Activated gamma-delta T cell (primary cell): ENCODE measurements around the gene NSUN6.

ENCODE experiments used
- DNase-seq: peaks from one replicate; lab custom pipeline; 2025; lab: John Stamatoyannopoulos, UW
- total RNA-seq, 2 donors: gene quantifications; one replicate each; lab custom pipeline; 2026; lab: John Stamatoyannopoulos, UW

NSUN6 gene
- total RNA-seq = 32.2 to 57.1 reads per million in 2 donors

DNA sequence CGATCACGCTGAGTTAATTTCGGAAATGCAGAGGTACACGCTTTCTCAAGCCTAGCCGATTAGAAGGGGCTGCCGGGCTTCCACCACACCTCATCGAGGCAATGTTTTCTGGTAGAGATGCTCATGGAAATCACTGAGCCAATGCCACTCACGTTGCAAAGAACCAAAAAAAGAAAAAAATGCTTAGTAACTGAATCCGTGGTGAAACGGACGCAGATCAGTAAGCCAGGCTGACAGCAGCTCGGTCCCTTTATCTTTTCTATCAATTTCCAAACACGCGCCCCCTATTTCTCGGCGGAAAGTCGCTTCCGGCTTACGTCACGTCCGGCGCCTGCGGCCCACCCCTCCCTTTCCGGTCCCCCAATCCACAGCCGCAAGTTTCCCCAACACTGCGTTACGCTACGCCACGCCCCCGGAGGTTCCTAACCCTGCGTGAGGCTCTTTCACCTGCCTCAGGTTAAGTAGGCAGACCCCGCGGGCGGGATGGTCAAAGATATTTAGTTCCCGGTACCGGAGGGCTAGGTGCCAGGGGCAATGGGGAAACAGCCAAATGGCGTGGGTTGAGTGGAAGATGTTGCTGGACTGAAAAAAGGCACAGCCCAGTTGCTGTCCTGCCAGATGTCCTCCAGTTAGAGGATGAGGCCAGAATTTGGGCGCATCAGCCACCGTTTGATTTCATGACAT lies at the start of gene NSUN6:
NSUN6 (minus strand) TSS at position 264 of the 684 bp plus-strand sequence. CDS start 384 bp downstream, outside the sequence.
- peak; percentile 82 for DNase-seq

- no peak for DNase-seq
Measured at GRCh38 chr10:18699849-18700840, 48.8 kb upstream of the NSUN6 start.

- DNase-seq = no peak
Measured at GRCh38 chr10:18690541-18690940, 39.2 kb upstream of the NSUN6 start.

DNA sequence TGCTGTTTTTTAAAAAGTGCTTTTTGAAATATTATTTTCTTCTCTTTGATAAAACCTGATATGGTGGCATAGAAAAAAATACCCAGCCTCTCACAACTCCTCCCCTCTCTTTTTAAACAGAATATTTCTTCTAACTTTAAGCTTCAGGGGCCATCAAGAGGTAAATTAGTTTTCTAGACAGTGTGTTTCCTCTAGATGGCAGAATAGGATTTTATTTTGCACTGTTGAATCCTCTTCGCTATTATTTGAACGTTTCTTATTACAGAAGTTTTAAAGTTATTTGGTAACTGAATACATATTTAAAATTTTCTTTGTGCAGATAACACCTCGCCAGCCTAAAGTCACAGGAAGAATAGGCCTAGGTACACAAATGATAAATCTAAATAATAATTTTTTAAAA lies 38.1 kb upstream of the NSUN6 start:
- no peak for DNase-seq

DNA sequence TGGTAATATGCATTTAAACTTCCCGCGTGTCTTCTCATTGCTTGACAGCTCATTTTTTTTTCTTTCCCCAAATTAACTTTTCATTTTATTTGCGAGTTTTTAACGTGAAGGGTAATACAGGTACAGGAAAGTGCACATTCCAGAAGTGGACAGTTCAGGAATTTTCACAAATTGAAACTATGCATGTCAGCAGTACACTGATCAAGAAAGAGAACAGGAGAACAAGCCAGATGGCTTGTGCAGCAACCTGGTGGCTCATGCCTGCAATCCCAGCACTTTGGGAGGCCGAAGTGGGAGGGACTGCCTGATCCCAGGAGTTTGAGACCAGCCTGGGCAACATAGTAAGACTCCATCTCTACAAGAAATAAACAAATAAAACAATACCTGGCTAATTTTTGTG lies 36.3 kb upstream of the NSUN6 start:
- no peak for DNase-seq

DNA sequence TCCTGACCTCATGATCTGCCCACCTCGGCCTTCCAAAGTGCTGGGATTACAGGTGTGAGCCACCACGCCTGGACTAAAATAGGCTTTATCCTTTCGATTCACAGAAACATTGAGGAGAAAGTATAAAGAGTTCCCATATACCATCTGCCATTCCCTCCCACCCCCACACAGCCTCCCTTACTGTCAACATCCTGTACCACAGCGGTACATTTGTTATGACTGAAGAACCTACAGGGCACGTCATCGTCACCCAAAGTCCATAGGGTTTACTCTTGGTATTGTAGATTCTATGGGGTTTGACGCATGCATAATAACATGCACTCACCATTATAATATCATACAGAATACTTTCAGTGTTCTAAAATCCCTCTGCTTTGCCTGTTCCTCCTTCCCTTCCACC lies 35.8 kb upstream of the NSUN6 start:
- no peak for DNase-seq

DNA sequence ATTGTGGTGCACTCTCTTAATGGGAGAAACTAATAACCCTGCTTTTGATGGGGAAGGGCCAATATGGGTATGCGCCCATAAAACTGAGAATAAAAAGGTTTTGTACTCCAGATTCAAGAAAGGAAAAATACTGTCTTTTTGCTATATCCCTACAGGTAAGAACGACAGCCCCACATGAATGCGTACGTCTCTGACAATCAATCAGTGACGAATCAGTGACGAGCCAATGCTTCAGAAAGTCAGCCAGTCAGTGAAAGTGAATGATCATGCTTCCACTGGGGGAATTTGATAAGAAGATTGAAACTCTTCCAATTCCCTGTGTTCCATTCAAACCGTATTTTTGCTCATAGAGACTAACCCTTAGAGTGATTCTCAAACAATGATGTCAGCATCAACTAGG lies 34.2 kb upstream of the NSUN6 start:
- DNase-seq = no peak

- no peak for DNase-seq
Measured at GRCh38 chr10:18684953-18685352, 33.6 kb upstream of the NSUN6 start.

DNA sequence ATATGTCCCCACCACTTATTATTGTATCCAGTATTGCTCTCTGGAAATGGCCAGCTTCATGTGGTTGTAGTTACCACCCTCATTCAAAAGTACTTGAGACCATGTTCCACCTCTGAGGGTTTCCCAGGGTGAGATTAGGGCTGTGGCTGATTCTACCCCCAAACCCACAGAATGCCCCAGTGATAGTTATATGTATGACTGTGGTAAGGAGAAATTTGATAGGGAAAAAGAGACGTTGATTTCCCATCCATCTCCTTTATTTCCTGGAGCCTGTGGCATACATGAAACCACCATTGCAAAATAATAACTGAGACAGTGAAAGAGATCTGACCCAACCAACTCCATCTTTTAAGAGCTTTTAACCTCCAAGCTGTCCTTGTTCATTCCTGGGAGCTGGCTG lies 33.0 kb upstream of the NSUN6 start:
- DNase-seq = no peak

GRCh38 chr10:18683427-18683826 lies 32.0 kb upstream of the NSUN6 start:
- DNase-seq = no peak

DNA sequence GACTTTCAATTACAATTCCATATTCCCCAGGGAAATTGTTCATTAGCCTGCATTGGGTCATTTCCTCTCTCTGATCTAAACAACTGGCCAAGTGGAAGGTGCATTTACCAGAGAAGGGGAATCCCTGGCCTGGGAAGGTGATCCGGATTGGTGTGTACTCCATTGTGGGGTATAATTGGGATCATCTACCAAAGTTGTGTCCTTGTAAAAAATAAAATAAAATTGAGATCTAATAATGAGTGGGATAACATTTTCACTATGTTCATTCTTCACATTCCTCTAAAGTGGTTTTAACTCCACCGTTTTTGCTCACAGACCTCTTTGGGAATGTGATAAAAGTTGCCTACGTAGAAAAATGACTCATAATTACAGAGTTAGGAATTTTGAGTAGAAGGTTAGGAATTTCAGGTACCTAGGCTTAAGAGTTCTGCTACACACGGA lies 30.6 kb upstream of the NSUN6 start:
- no peak for DNase-seq

GRCh38 chr10:18681366-18681765 lies 30.0 kb upstream of the NSUN6 start:
- DNase-seq = no peak

- no peak for DNase-seq
Measured at GRCh38 chr10:18680754-18681153, 29.4 kb upstream of the NSUN6 start.

GRCh38 chr10:18675086-18675801 lies 23.9 kb upstream of the NSUN6 start:
- no peak for DNase-seq

- no peak for DNase-seq
Measured at GRCh38 chr10:18668026-18668425, 16.6 kb upstream of the NSUN6 start.

DNA sequence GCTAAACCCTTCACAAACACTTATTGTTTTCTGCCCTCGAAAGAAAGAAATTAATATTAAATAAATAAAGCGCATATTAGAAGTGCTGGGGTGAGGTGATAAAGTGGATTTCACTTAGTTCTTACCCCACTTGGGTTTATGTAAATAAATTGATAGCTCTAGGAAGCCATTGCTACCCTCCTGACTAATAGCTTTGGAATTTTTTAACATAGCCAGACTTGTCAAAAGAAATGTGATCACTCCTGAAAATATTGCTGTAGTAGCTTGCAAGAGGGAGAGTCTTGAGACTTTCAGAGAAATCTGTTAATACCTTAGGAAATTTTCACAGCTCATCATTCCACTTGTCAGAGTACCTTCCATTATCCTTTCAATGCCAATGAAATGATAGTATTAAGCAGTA lies 15.4 kb upstream of the NSUN6 start:
- DNase-seq = no peak

DNA sequence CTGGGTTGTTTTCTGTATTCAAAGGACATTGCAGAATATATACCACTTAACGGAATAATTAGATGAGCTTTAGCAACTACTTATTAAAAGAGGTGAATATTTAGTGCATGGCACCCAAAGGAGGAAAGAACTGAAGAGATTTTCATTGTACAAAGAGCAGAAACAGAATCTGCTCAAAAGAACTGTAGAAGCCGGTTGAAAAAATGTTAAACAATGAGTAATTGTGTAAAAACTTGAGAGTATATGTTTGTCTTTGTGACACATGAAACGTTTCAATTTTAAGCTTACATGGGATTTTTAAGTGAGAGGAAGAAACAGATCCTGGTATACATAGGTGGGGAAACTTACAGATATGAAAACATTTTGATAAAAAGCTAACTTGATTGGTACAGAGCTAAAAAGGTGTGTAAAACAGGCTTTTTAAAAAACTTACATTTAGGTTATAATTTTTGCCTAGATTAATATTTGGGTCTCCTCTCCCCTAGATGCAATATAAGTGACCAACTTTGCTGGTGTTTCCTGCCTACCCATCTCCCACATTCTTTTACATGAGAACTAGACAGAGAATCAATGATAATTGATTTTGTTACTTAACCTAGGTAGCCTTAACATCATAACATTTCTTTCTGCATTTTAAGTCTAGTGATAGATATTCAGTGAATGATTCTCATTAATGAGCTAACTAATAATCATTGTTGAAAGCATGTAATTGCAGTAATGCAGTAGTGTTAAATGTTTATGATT lies 14.6 kb upstream of the NSUN6 start:
- DNase-seq = no peak

GRCh38 chr10:18664841-18665478 lies 13.6 kb upstream of the NSUN6 start:
- DNase-seq = no peak

DNA sequence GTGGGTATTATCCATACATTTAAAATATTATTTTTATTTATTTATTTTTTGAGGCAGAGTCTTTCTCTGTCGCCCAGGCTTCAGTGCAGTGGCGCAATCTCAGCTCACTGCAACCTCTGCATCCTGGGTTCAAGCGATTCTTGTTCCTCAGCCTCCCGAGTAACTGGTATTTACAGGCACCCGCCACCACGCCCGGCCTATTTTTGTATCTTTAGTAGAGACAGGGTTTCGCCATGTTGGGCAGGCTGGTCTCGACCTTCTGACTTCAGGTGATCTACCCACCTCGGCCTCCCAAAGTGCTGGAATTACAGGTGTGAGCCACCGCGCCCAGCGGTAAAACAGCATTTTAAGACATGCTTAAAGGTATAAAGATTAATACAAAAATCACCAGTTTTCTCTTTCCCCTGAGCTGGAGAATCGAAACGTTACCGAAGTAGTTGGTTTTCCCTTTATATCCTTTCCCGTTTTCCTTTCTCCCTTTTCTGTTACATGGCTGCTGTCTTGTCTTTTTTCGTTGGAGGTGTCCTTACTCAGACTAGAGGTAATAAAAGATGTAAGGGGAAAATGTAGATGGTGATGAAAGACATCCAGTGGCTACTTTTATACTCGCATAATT lies 9.5 kb upstream of the NSUN6 start:
- DNase-seq = no peak

DNA sequence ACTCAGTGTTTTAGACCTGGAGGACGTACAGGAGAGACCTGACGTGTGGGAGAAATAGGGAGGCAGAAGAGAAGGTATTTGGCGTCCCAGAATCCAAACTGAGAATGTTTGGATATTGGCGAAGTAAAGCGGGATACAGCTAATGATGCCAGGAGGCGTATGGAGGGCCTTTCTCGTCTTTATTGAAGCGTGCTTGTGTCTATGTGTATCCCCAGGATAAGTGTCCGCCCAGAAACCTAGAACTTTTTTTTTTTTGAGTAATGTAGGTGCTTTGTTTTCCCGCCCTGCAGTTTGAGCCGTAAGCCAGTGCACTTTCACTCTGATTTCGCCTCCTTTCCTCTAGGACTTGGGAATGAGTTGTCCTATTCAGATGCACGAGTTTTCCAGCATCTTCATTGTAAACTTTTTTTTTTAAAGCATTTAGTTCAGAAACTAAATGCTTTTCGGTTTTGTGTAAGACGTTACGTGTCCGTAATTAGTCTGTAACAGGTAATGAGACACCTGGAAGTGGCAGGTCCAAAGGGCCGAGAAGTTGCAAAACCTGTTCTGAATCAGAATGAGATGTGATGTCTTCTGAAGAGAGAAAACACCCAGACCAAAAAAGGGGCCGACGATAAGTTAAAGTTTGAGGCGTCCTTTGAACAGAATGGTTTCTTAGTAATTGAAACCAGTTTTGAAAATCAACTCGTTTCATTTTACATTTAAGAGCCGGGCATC lies 8.6 kb upstream of the NSUN6 start:
- DNase-seq = no peak
